HEK293 (cell line): ENCODE data around the gene PSMD9.

ENCODE experiments used
- CTCF ChIA-PET: fragments of 350-600 bp; formaldehyde crosslinking; extraction: SDS; loops from one replicate; lab custom pipeline; 2021; ENCODE audit warnings: antibody characterized with exemption; lab: Yijun Ruan, JAX
- POLR2A ChIA-PET: fragments of 300-600 bp; formaldehyde crosslinking; extraction: SDS; loops from one replicate; lab custom pipeline; 2020; ENCODE audit warnings: antibody characterized with exemption, inconsistent platforms; lab: Yijun Ruan, JAX
- H3K27ac ChIP-seq: fragments of 200-500 bp; sonication (Bioruptor generic); 2 replicates; pipeline ENCODE4 v1.5.1; 2014; ENCODE audit warnings: low read depth, low read length, control low read depth, inconsistent platforms; ENCODE audit errors: extremely low read depth
- H3K36me3 ChIP-seq, 2 experiments: fragments of 200-500 bp in 1 of 2; sonication (Bioruptor generic) in 1 of 2; 1 replicate in 1 of 2; 2 replicates in 1 of 2; pipeline ENCODE4 v1.5.1; 2014 to 2017; ENCODE audit warnings: inconsistent platforms in 2 of 2, low read length in 2 of 2; ENCODE audit not compliant: control insufficient read depth in 2 of 2, insufficient read depth in 1 of 2
- H3K4me1 ChIP-seq: fragments of 200-500 bp; sonication (Bioruptor generic); 2 replicates; pipeline ENCODE4 v1.5.1; 2014; ENCODE audit warnings: mild to moderate bottlenecking, low read length, inconsistent platforms; ENCODE audit not compliant: control insufficient read depth, insufficient read depth
- H3K4me3 ChIP-seq: 2 replicates; pipeline ENCODE4 v1.5.1; 2011; ENCODE audit warnings: low read depth, mild to moderate bottlenecking, control low read depth, low read length, moderate library complexity
- H3K9me3 ChIP-seq: fragments of 200-500 bp; sonication (Bioruptor generic); 2 replicates; pipeline ENCODE4 v1.5.1; 2014; ENCODE audit warnings: low read depth, low read length, inconsistent platforms; ENCODE audit not compliant: control insufficient read depth, insufficient read depth
- HOXA7 ChIP-seq: sonication (generic); formaldehyde crosslinking; IDR thresholded peaks from 2 replicates; pipeline ENCODE4 v1.8.1; 2022; ENCODE audit warnings: missing genetic modification reagents, borderline replicate concordance
- REPIN1 ChIP-seq: fragments of 450-650 bp; formaldehyde crosslinking; IDR thresholded peaks from 2 replicates; pipeline ENCODE4 v1.5.1; 2017; ENCODE audit warnings: missing biosample characterization, missing genetic modification characterization, low read depth
- SCRT2 ChIP-seq: fragments of 450-650 bp; formaldehyde crosslinking; IDR thresholded peaks from 2 replicates; pipeline ENCODE4 v1.5.1; 2016; ENCODE audit warnings: missing biosample characterization, missing genetic modification characterization
- ZBTB48 ChIP-seq: fragments of 450-650 bp; formaldehyde crosslinking; IDR thresholded peaks from 2 replicates; pipeline ENCODE4 v1.5.1; 2016; ENCODE audit warnings: missing biosample characterization, missing genetic modification characterization
- ZNF157 ChIP-seq: fragments of 450-650 bp; formaldehyde crosslinking; IDR thresholded peaks from 2 replicates; pipeline ENCODE4 v1.5.1; 2016; ENCODE audit warnings: missing biosample characterization, missing genetic modification characterization
- ZNF18 ChIP-seq: fragments of 450-650 bp; formaldehyde crosslinking; IDR thresholded peaks from 2 replicates; pipeline ENCODE4 v1.5.1; 2016; ENCODE audit warnings: missing biosample characterization, missing genetic modification characterization
- ZNF292 ChIP-seq: fragments of 450-650 bp; formaldehyde crosslinking; IDR thresholded peaks from 2 replicates; pipeline ENCODE4 v1.5.1; 2016; ENCODE audit warnings: low read depth, missing biosample characterization, missing genetic modification characterization, borderline replicate concordance
- ZNF302 ChIP-seq: fragments of 450-650 bp; formaldehyde crosslinking; IDR thresholded peaks from 2 replicates; pipeline ENCODE4 v1.5.1; 2016; ENCODE audit warnings: missing biosample characterization, missing genetic modification characterization, low read depth
- ZNF433 ChIP-seq: fragments of 450-650 bp; formaldehyde crosslinking; IDR thresholded peaks from 2 replicates; pipeline ENCODE4 v1.5.1; 2016; ENCODE audit warnings: missing biosample characterization, missing genetic modification characterization, low read depth
- ZNF449 ChIP-seq: fragments of 450-650 bp; formaldehyde crosslinking; IDR thresholded peaks from 2 replicates; pipeline ENCODE4 v1.5.1; 2017; ENCODE audit warnings: missing biosample characterization, mild to moderate bottlenecking, missing genetic modification characterization, moderate library complexity
- ZNF785 ChIP-seq: fragments of 450-650 bp; formaldehyde crosslinking; IDR thresholded peaks from 2 replicates; pipeline ENCODE4 v1.5.1; 2016; ENCODE audit warnings: missing biosample characterization, missing genetic modification characterization

The PSMD9 gene

GRCh38 chr12:121964813-121965643 lies 76.4 kb downstream of the PSMD9 start (continued):
- TF ChIP-seq SCRT2 (tag by site-specific recombination) (no peak), ZNF292 (no peak), ZNF18 (peak; percentile 90), HOXA7 (no peak), ZBTB48 (tag by site-specific recombination) (no peak)

GRCh38 chr12:121966959-121967358 lies 78.4 kb downstream of the PSMD9 start:
- ChIA-PET POLR2A (no interaction called here), CTCF (interaction anchor here (0.6 kb wide), 1 partner anchor 54 kb away, joined by 3 read pairs; no protein-coding TSS in a partner anchor)
- Histone ChIP-seq H3K27ac (no peak overlapping the region), H3K4me1 (no peaks in the 10 kb centered on the region)
- no peak for TF ChIP-seq ZNF785 (tag by site-specific recombination)
- no peak for TF ChIP-seq ZNF302
- TF ChIP-seq REPIN1 (tag by site-specific recombination): no peak
- no peak for TF ChIP-seq ZNF157
- TF ChIP-seq ZNF449: peak; percentile 86
- TF ChIP-seq ZNF433 (tag by site-specific recombination): no peak
- TF ChIP-seq, all 188 proteins: peak for 1
- H3K4me3 ChIP-seq: no peak overlapping the region
- no peaks in the 10 kb centered on the region for H3K9me3 ChIP-seq
- peaks cover 0 to 9% of the 10 kb centered on the region in 2 experiments; a peak in 1 of 3 replicates for H3K36me3 ChIP-seq
